ENCODE results near the gene PCSK1.
"Not testable (repeated sequence)": the region's sequence is repeated elsewhere in the genome, so short reads cannot be mapped to it uniquely, and the experiment has no call there.

PCSK1 gene

GRCh38 chr5:96373381-96373733, 59.7 kb downstream of the PCSK1 start:
- DNase-seq, result no peak

- DNase-seq, result no peak
These were observed 60.2 kb downstream of the PCSK1 start for GRCh38 chr5:96372726-96373380.

- DNase-seq, result no peak
These were observed 62.1 kb downstream of the PCSK1 start for GRCh38 chr5:96370976-96371375.

GRCh38 chr5:96367337-96367736, 65.7 kb downstream of the PCSK1 start:
- DNase-seq, result not testable (repeated sequence)

DNA sequence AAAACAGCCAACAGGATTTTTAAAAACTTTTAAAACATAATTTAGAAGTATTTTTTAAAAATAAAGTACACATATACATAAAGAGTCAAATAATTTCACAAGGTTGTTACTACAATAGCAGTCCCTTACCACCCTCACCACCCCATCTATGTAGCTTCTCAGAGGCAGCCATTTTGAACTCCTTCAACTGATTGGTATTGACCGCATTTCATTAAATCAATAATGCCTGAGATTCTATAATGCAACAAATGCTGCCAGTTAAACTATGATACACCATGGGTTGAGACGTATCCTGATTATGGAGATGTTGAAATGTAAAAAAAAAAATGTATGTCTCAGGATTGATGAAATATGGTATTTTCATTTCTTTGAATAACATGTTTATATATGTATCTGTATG, 78.8 kb downstream of the PCSK1 start:
- DNase-seq, result no peak

GRCh38 chr5:96353220-96353619, 79.8 kb downstream of the PCSK1 start:
- DNase-seq, result no peak

- no peak for DNase-seq
These were observed 82.4 kb downstream of the PCSK1 start for GRCh38 chr5:96350678-96351077.

DNA sequence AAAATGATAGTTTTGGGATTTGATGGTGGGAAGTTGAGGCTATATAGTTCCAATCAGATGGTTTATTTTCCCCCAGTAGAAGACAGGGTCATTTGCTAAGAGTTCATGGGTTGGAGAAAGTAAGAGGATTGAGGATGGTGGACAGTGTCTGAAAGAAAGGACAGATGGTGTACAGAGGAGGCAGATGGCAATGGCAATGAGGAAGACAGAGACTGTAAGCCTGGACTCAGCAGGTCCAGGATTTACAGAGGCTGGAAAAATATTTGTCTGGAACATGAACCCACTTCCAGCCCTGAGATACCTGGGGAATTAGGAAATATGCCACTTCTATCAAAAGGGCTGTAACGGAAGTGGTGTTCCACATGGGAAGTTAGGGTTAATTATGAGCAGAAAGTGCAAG, 84.5 kb downstream of the PCSK1 start:
- no peak for DNase-seq

DNA sequence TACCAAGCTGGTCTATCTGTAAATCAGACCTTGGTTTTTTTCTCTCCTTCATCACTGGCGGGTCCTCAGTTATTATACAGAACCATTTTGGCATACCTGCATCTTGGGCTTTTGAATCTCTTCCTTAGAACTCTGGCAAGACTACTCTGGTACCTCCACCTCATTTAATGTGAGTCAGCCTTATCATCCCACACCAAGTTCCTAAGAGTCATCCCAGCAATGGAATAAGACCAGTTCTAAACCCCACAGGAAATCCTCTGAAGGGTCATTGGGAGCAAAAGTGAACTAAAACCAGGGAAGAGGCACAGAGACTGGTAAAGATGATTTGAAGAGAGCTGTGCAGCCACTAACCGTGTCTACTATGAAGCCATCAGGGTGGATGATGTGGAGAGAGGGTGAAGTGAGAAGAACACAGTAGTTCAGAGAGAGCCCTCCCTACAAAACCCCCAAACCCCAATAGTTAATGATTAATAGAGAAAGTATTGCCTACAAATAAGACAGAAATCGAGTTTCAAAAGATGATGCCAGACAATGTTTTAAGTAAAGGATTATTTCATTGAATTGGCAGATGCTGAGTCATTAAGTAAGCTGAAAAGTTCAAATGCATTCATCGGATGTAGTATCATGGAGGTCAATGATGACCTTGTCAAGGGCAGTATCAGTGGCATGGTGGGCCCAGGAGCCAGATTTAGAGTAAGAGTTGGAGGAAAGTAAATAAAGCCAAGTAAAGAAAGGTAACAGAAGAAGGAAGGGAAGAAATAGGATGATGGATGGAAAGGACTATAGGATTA, 85.4 kb downstream of the PCSK1 start:
- no peak for DNase-seq

DNA sequence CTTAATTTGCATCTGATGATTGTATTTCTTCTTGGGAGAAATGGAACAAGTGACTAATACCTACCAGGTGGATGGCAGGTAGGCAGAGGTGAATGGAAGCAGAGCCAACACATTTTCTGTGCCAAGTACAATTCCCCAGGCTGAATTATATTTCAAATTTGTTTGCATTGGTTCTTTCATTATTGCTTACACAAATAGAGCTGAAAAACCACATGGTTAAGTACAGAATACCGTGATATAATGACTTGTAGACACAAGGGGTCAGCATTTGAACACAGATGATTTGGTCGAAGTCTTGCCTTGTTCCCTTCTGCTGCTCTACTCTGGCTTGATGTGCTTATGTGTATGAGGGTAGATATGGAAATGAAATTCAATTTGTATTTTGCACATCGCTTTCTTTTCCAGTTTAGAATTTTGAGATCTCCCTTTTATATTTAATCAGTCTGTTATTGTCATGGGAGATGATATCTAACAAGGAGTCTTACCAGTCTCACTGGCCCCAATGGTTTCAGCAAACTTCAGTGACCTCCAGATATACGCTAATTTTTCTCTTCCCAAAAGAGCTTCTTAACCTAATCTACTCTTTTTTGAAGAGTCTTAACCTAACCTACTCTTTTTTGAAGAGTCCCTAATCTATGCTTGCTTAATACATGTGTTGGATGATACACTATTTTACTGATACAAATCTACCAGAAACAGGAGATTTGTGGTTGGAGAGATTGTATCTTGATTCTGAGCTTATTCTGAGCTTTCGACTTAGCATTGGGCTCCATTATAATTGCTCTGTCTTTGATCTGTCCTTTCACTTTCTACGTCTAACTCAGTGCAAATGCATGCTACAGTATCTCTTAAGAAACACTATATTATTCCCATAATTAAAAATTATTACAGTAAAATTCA, 88.1 kb downstream of the PCSK1 start:
- DNase-seq, result peak in 7 of 51 donors; percentile 3 to 56 (median 4)

DNA sequence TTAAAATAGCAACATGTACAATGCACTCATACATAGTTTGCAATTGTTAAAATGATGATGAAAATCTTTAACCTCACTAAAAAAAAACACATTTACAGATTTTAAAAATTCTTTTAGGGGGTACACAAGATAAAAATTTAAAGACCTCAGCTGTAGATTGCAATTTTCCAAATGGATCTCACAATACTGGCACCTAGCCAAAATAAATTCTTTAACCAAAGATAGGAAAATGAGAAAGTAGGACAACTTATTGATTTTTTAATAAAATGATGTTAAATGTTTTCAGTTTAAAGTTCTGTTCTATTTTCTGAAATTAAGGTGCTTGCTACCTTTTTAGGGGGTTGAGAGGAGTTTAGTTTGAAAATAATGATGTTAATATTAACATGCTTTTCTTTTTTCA, 90.0 kb downstream of the PCSK1 start:
- no peak for DNase-seq

DNA sequence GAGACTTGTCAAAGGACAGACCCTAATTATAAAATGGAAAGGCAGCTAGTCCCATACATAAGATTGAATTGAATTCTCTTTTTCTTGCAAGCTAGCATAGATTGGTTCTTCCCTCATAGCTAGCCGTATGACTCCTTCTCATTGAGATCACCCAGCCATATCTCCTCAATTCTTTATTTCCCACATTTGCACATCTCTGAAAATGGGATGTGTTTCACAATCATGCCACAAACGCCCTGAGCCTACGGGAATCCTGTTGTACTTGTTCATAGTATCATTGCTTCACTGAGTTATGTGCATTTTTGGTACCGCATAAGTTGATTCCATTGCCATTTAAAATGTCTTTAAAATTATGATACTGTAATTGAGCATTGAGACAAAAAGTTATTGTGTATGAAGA, 90.5 kb downstream of the PCSK1 start:
- DNase-seq, result no peak

Measured in hypothalamus (tissue), 51 donors.